CD4-positive, alpha-beta T cell treated with Interleukin-4 for 4 hours (primary cell): ENCODE measurements around the gene DCC.

Experiments
- DNase-seq: peaks from one replicate; pipeline ENCODE4 v3.0.0-alpha.2; 2020

Gene DCC

DNA sequence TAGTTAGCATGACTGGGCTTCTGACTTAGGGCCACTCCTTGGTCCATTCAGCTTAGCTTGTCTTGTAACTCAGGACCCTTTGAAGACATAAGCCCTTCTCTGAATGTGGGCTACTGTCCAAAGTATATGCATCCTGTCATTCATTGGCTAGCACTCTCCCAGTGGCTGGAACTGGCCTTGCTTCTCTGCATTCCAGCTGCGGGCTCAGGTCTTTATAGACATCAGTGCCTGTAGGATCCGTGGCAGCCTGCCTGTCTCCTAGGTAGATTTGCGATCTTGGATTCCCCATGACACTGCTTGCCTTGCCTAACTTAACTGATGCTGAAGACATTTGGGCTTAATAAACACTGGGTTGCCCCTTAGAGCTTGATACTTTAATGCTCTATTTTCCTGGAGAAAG is 170.1 kb downstream of the DCC start:
- no peak for DNase-seq

DNA sequence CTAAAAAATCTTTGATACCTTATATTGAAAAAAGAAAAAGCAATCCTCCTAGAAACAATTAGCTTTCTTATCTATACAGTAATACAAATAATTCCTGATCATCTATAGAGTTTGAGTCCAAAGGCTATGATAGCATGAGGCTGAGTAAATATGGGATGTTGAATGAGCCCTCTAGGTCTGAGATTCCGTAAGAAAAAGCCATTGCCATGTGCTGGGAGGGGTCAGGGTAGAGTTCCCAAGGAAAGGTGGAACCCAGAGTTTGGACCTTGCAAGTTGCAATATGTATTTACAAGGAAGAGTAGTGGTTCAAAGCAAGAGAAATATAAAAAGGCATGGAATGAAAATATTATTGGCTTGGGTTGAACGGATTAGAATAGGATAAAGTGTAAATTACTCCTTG is 178.1 kb downstream of the DCC start:
- no peak for DNase-seq

DNA sequence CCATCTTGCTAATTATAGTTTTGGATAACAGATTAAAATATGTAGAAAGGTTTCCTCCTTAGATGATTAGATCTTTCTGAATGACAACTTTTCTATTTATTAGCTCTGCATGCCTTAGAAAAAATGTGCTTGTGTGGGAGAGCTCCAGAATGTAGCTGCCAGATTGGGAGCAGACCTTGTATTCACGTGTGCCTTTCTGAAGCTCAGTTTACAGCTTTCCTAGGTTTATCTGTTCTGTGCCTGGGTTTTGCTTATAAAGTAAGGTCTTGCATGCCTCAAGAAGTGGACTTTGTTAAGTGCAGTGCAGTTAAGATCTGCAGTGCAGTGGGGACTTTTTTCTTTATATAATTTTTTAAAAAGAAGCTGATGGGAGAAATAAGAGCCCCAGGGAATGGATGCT is 179.0 kb downstream of the DCC start:
- DNase-seq: no peak

DNA sequence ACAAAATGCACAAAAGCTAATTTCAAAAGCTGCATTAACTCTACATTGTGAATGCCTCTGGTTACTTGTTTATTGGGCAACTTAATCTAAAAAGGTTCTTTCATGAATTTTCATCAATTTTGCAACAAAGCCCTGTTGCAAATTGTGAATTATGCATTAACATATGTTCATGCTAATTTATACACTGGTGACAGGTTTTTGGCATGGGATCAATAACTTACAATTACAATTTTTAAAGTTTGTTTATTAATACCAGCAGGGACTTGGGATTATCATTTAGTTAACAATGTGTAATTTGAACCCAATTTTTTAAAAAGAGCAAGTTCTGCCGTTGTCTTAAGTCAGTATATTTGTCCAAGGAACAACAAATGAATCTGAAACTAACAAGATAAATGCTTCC is 183.6 kb downstream of the DCC start:
- DNase-seq: no peak

DNA sequence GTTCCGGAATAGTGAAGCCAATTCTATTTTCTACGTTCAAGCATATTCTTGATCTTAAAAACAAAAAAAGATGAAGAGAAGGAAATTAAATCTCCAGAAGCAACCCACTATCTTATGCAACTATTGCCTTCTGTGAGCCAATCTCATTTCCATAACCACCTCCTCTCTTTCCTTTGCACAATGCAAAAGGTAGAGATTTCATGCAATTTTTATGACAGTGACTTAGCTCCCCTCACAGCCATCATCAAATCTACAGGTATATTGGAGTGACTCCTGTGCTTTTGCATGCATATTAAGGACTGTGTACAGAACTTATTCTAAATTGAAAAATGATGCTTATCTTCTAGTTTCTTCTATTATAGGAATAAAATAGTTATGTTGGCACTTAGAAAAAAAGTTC is 191.8 kb downstream of the DCC start:
- DNase-seq: no peak

DNA sequence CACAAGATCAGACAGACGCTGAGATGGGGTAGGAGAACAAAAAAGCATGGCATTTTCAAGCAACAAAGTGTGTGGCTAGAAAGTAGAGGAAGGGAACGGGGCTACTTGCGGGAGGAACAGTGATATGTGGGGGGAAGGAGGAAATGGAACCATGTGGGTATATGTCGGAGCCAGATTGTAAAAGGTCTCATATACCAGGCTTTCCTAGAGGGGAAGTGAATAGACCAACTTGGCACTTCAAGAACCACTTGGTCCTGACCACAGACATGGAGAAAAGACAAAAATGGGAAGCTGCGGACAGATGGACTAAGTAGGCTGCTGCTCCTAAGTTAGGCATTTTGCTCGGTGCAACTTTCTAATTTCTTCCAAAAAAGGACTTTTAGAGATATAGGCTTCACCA is 196.0 kb downstream of the DCC start:
- no peak for DNase-seq

DNA sequence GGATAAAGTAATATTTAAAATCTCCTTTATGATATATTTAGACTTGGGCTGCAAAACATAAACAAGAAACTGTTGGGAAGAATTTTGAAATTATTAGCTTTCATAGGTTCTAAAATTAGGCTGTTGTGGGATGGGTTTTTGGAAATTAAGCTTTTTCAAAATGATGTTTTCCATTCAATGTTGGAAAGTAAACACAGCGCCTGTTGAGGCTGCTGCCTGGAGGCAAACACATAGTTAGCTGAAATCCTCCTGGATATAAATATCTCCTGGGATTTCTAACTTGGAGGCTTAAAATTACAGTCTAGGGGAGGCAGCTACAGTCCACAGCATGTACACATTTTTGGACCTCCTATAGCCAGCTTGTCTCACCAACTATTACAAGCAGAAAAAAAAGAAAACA is 197.3 kb downstream of the DCC start:
- DNase-seq: no peak

DNA sequence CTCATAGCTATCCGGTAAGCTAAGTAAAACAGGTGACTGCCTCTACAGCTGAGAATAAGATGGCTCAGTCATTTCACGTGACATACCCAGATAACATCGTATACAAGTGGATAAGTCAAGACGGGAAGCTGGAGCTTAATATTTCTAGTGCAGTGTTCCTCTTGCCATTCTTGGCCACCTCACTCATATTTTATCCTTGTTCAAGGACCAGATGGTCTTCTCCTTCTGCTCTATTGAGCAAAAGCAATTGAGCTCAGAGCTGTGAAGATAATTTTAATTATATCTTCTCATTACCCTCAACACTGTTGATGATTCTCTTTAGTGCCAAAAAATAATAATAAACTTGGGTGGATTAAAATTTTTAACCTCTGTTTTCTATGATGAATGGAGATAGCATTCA is 201.1 kb downstream of the DCC start:
- no peak for DNase-seq

DNA sequence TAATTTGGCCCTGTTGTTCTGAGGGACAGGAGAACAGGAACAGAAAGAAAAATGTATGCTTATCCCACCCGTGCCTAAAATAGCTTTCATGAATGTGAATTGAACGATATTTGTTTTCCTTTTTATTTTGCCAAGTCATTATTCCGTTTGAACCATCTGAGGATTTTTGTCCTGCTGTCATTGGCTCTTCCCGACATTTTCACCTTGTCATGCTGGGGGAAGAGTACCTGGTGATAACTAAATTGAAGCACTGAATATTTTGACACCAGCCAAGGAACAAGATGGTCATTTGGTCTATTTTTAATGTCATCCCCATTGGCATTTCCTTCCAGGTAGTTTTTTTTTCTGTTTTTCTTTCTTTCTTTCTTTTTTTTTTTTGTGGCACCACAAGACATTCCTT is 204.1 kb downstream of the DCC start:
- no peak for DNase-seq

DNA sequence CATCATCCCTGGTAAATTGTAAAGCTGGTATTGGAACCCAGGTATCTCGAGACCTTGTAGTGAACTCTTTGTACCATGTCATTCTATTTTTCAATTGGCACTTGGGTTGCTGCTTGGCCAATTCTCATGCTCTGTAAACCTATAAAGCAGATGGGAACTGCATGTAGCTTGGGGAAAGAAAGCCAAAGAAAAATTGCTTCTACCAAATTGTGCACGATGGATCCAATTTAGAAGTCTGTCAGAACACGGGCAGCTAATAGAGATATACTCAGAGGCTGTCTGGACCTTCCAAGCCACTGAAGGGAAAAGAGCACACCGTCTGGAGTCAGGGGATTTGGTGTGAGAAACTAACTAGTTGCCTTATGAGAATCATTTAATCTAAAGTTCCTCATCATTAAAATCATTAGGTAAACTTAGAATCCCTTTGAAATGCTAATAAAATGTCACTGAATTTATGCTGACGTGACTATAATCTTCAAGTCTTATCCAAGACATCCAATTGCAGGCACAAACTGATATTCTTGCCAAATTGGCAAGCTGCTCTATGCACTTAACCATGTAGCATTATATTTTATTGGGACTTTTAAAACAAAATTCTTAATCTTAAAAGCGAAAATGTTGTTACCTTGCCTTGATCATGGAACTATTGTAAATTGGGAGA is 206.8 kb downstream of the DCC start:
- no peak for DNase-seq

DNA sequence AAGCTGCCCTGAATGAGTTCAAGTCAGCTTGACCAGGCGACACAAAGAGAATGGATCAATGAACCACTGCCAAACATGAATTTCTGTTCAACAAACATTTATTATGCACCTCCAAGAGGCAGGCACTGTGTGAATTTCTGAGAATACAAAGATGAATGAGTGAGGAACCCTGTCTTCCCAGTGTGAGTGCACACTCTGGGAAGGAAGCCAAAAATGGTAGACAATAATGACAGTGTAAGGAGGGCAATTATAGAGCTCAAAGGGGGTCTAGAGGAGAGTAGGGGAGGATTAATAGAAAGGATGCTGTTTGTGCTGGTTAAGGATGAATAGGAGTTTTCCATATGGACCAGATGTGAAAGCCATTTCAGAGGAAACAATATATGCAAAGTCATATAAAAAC is 213.4 kb downstream of the DCC start:
- no peak for DNase-seq

DNA sequence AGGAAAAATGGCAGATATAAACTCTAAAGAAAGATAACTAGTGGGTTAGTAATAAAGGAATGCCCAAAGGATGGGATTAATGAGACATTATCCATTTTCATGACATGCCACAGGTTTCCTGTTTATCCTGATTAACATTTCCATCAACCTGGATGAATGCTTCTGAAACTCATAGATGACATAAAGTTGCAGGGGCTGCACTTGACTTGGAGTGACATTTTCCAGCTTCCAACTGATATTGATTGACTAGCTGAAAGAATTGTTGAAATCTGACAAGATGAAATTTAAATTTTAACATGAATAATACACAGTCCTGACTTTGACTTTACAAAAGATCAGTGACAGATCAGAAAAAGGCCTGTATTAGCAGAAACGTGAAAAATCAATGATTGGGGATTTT is 214.2 kb downstream of the DCC start:
- no peak for DNase-seq

DNA sequence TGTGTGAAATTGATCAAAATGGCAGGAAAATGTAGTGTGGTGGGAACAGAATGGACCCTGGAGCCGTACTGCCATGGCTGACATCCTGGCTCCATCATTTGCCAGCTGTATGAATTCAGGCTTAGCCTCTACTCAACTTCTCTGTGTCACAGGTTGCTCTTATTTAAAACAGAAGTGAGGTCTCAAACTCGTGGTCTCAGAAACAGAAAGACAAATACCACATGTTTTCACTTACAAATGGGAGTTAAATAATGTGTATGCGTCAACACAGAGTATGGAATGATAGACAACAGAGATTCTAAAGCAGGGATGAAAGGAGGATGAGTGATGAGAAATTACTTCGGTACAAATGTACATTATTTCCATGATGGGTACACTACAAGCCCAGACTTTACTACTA is 227.4 kb downstream of the DCC start:
- no peak for DNase-seq

DNA sequence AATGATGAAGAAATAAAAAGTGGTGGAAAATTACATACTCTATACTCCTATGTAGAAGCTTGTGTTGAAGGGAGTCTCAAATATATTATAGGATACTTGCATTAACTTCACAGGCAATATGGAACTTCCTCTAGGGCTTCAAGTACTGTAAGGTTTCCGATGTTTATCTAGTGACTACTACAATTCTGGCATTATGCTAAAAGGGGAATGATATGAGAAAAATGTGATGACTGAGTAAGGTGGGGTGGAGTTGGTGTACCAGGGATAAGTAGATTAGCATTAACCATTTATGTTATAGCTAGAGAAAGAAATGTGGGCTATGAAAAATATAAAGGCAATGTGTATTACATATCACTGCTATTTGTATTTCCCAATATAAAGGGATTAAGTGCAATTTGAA is 229.5 kb downstream of the DCC start:
- DNase-seq: no peak

DNA sequence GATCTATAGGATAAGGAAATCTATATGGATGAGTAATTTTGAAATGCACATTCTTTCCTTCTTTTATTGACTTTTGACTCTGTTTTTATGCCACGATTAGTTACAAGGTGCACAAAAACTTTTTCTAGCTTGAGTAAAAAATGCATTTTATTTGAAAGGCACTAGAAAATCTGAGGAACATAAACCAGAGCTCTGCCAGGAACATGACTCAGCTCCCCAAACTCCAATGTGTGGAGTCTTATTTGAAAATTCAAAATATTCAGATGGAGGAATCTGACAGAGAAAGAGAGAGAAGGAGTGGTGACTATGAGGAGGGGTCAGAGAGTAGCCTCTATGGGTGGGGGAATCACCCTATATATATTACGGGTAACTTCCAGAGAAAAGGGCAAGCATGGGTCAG is 231.0 kb downstream of the DCC start:
- DNase-seq: no peak

DNA sequence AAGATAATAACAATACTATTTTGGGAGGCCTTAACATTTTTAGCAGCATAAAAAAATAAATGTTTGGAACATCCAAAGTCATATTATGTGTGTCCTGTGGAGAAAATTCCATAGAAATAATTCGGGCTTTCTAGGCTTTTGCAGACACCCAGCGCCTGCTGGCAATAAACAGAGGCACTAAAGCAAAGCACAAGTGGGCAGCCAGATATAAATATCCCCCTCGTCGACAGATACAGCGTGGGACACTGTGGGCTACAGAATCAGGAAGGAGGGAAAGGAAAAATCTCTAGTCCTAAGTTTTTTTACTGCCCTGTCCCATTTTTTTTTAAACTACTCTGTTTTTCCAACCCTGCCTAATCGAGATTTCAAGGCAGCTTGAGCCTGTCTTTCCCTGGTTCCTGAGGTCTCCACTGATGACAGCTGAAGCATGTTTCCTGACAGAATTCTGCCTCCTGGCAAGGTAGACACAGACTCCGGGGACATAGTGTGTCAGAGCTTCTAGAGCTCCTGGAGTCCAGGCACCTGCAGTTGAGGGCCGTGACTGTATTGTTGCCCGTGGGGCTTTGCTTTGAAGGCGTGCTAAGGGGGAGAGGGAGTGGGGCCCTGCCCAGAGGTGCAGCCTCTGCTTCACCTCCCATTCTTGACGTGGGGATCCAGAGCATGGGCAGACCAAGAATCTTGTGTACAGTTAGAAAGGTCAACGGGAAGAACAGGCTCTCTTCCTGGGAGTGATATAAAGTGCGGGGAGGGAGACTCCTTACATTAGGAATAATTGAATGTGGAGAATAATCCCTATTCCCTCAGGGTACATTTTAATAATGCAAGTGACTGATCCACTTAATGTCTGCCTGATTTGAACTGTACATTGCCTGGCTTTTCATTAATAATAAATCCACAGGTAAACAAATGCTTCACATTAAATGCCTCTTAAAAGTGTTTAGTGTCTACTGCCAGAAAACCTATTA is 232.3 kb downstream of the DCC start:
- no peak for DNase-seq

DNA sequence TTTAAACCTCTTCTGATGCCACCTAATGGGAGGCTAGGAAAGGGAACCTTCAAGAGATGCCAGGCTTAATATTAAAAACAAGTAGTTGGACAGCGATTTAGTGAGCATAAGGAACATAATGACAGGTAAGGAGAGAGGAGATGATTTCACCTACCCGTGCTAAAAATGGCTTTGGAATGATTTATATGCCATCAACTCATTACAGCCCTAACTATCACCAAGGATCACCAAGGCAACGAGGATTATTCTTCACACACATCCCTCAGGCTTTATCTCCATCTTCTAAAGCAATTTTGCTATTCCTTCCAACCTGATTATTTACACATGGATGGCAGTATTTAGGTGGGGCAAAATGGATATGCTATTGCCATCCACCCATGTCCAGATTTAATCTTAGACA is 237.8 kb downstream of the DCC start:
- no peak for DNase-seq

DNA sequence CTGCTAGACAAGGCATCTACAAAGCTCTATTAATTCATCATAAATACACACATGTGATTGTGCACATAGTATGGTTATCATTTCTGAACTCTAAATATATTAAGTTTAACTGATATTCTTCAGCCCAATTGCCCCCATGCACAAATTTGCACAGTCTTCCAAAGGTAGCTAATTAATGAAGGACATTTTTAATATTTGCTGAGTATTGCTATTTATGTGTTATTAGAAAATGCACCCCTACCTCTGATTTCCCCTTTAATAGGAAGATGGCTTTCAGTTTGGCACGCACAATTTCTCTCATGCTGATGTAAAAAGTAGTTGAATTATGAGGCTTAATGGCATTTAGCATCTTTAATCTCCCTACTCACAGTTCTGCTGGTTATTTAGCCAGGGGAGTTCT is 242.1 kb downstream of the DCC start:
- no peak for DNase-seq

DNA sequence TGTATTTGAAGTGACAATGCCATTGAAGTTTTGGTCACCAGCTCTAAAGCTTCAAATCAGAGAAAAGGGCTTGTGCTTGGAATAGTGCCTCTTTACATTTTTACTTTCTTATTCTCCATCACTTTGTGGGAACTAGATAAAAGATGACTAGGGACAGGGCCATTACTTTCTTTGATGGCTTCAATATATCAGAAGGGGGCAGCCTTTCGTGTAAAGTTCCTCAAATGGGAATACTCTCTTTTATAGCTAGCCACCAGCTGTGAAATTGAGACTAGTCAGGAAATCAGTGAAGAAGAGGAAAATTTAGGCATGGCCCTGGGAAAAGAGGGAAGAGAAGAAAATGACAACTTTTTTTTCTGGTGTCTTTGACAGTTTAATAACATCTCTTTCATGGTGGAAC is 242.5 kb downstream of the DCC start:
- no peak for DNase-seq

DNA sequence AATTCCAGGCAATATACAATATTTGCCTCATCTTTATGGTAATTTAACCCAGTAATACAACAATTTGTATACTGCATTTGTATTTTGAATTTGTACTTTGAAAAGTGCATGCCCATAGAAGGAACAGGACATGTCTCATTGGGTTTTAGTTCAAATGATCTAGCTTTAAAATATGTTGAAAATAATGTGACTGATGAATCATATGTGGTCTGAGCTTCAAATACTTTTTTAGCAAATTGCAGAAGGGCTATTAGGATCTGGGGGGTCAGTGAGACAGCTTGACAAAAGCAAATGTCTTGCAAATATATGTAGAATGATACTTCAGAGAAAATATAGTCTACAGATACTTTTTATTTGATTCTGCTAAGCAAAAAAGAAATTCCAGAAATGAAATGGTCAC is 248.9 kb downstream of the DCC start:
- no peak for DNase-seq

DNA sequence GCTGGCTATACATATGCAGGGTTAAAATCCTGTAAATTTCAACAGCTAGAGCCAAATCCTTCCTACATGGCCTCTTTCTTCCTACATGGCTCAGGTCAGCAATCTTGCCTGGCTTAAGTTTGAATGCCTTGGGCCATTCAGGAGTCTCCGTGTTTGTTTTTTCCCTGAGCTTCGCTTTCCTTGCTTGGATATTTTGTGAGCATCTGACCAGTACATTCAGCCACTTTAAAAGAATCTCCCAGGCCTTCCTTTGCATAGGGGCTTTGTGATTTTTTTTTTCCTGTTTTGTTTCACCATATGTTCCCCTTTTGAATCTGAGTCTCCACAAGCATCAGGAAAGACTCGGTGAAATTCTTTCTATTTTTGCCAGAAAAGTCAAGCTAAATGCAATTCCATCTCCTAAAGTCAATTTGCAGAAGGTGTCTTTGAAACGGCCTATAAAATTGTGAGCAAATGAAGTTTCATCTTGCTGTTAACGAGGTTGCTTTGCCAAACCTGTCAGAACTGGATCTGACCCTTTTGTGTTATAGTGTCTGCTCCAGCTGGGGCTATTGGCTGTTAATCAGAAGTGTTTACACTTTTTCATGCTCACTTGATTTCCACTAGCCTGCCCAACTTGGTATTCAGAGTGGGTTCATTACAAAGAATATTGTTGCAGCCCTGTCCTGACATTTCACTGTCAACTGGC is 256.9 kb downstream of the DCC start:
- DNase-seq: no peak

DNA sequence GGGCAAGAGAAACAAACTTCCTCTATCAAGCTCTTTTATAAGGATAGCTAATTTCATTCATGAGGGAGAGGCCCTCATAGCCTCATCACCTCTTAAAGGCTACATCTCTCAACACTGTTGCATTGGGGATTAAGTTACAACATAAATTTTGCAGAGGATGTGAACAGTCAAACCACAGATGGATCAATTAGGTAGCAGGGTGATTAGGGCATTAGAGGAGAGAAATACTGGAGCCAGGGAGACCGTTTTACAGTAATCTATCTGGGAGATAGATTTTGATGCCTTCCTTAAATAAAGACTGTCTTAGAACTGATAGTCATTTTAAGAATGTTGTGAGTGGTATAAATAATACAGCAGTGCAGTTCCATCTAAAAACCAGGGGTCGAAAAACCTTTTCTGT is 258.9 kb downstream of the DCC start:
- no peak for DNase-seq

DNA sequence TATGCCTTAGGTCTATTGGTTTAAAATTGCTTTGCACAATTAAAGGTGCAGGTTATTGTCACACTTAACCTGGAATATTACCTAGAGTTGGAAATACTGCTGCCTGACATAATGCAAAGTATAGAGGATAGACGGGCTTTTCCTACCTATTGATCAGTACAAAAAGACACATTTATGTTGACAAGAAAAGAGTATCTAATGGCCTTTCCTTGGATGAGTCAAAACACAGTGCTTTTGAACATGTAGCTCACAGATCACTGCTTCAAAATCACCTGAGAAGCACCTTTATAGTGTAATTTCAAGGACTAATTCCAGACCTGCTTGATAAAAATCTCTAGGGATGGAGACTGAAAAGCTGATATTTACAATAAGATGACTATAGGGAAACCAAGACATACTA is 262.8 kb downstream of the DCC start:
- DNase-seq: no peak

DNA sequence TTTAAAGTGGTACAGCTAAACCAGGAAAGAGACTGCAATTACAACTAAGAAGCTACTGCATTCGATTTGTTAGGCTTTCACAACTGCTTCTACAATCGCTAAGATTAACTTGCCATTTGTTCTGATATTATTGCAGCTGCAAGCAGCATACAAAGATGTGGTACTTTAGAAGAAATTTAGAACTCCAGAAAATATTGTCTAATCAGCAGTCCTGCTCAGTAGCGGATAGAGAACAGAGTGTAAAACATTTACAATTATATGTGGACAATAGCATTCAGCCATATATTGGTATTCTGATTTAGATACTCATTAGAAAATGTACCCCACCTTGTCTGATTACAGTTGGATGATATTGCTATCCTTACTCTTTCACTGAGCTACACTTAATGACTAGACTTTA is 265.3 kb downstream of the DCC start:
- DNase-seq: no peak
